Karpas-422 (cell line): Measurements from ENCODE around the gene TSHZ2. TPM values are rescaled to one million over a fixed set of nuclear protein-coding genes. Genes with fewer than 3 reads are reported as not detected.

Experiments used
- DNase-seq: peaks from one replicate; pipeline ENCODE4 v3.0.0-alpha.2; 2015
- H2AFZ ChIP-seq: fragments of 200-600 bp; sonication (generic); 2 replicates; pipeline ENCODE4 v1.6.1; 2014; ENCODE audit warnings: antibody characterized with exemption, low read length, mixed read lengths
- H3K27ac ChIP-seq: fragments of 200-600 bp; sonication (generic); 2 replicates; pipeline ENCODE4 v1.5.1; 2014; ENCODE audit warnings: mild to moderate bottlenecking, low read length, moderate library complexity
- H3K27me3 ChIP-seq: fragments of 200-600 bp; sonication (generic); 2 replicates; pipeline ENCODE4 v1.6.1; 2014; ENCODE audit warnings: low read length, mixed read lengths
- H3K36me3 ChIP-seq: fragments of 200-600 bp; sonication (generic); 2 replicates; pipeline ENCODE4 v1.6.1; 2014; ENCODE audit warnings: low read length, mixed read lengths; ENCODE audit not compliant: insufficient read depth
- H3K4me1 ChIP-seq: fragments of 200-600 bp; sonication (generic); 2 replicates; pipeline ENCODE4 v1.6.1; 2014; ENCODE audit warnings: mild to moderate bottlenecking, low read length, mixed read lengths
- H3K4me2 ChIP-seq: fragments of 200-600 bp; sonication (generic); 2 replicates; pipeline ENCODE4 v1.6.1; 2014; ENCODE audit warnings: low read length, low read depth, mild to moderate bottlenecking; ENCODE audit not compliant: poor library complexity, severe bottlenecking
- H3K4me3 ChIP-seq: fragments of 200-600 bp; sonication (generic); 2 replicates; pipeline ENCODE4 v1.5.1; 2014; ENCODE audit warnings: mild to moderate bottlenecking, antibody characterized with exemption, low read length, mixed read lengths
- H3K79me2 ChIP-seq: fragments of 200-600 bp; sonication (generic); 2 replicates; pipeline ENCODE4 v1.6.1; 2014; ENCODE audit warnings: mild to moderate bottlenecking, low read length, mixed read lengths
- H3K9ac ChIP-seq: fragments of 200-600 bp; sonication (generic); 2 replicates; pipeline ENCODE4 v1.6.0; 2014; ENCODE audit warnings: low read length
- H3K9me2 ChIP-seq: fragments of 200-600 bp; sonication (generic), shearing (Covaris generic); replicated peaks from 2 replicates; pipeline ENCODE4 v1.6.0; 2014; ENCODE audit warnings: mild to moderate bottlenecking, low read length, moderate library complexity; ENCODE audit not compliant: insufficient read depth
- H3K9me3 ChIP-seq: fragments of 300-700, 200-600 bp; sonication (generic); 2 replicates; pipeline ENCODE4 v1.6.1; 2014; ENCODE audit warnings: low read length, mixed read lengths
- H4K20me1 ChIP-seq: fragments of 200-600 bp; sonication (generic); 2 replicates; pipeline ENCODE4 v1.6.1; 2014; ENCODE audit warnings: mild to moderate bottlenecking, antibody characterized with exemption, low read length, low read depth; ENCODE audit not compliant: insufficient read depth
- total RNA-seq: library from RNA; depleted of rRNA; stranded (reverse); fragments of >200 nt; shearing (Covaris generic); gene quantifications from 2 replicates; pipeline ENCODE4 v1.2.3, GENCODE V29; 2014; ENCODE audit warnings: low replicate concordance

The TSHZ2 gene
- total RNA-seq, 1 experiment from 2014 or later: not detected

- Histone ChIP-seq H3K27ac (no peak overlapping the region), H3K9me2 (no peaks in the 10 kb centered on the region), H3K4me1 (no peaks in the 10 kb centered on the region), H3K36me3 (no peaks in the 10 kb centered on the region), H2AFZ (no peak overlapping the region), H3K27me3 (no peaks in the 10 kb centered on the region), H3K4me2 (no peak overlapping the region), H3K9me3 (peaks cover 14% of the 10 kb centered on the region; the same call in 1 of the 2 replicates), H3K9ac (no peak overlapping the region), H3K79me2 (no peaks in the 10 kb centered on the region), H4K20me1 (no peaks in the 10 kb centered on the region), H3K4me3 (no peak overlapping the region)
- DNase-seq: no peak
Measured at GRCh38 chr20:52953020-52953419, 19.1 kb upstream of the TSHZ2 start.

GRCh38 chr20:52954849-52955248, 17.3 kb upstream of the TSHZ2 start:
- Histone ChIP-seq H3K9ac (no peak overlapping the region), H3K4me3 (no peak overlapping the region), H3K9me3 (peaks cover 22% of the 10 kb centered on the region), H3K4me1 (no peaks in the 10 kb centered on the region), H3K27me3 (no peaks in the 10 kb centered on the region), H3K27ac (no peak overlapping the region), H3K79me2 (no peaks in the 10 kb centered on the region), H3K36me3 (no peaks in the 10 kb centered on the region), H3K9me2 (no peaks in the 10 kb centered on the region), H4K20me1 (no peaks in the 10 kb centered on the region), H3K4me2 (no peak overlapping the region), H2AFZ (no peak overlapping the region)
- no peak for DNase-seq

GRCh38 chr20:52958211-52958610, 13.9 kb upstream of the TSHZ2 start:
- Histone ChIP-seq H3K9me3 (peaks cover 21% of the 10 kb centered on the region), H3K9ac (no peak overlapping the region), H2AFZ (no peak overlapping the region), H3K4me1 (no peaks in the 10 kb centered on the region), H4K20me1 (no peaks in the 10 kb centered on the region), H3K27ac (no peak overlapping the region), H3K4me2 (no peak overlapping the region), H3K79me2 (no peaks in the 10 kb centered on the region), H3K36me3 (no peaks in the 10 kb centered on the region), H3K27me3 (no peaks in the 10 kb centered on the region), H3K4me3 (no peak overlapping the region), H3K9me2 (no peaks in the 10 kb centered on the region)
- DNase-seq: no peak

GRCh38 chr20:52959125-52959524, 13.0 kb upstream of the TSHZ2 start:
- Histone ChIP-seq H3K4me3 (no peak overlapping the region), H3K27ac (no peak overlapping the region), H3K9me2 (no peaks in the 10 kb centered on the region), H4K20me1 (no peaks in the 10 kb centered on the region), H3K9ac (no peak overlapping the region), H3K9me3 (peaks cover 21% of the 10 kb centered on the region), H3K79me2 (no peaks in the 10 kb centered on the region), H2AFZ (no peak overlapping the region), H3K27me3 (no peaks in the 10 kb centered on the region), H3K4me2 (no peak overlapping the region), H3K36me3 (no peaks in the 10 kb centered on the region), H3K4me1 (no peaks in the 10 kb centered on the region)
- DNase-seq: no peak

GRCh38 chr20:52962183-52962582, 10.0 kb upstream of the TSHZ2 start:
- no peak for DNase-seq
- H3K27me3 ChIP-seq: no peaks in the 10 kb centered on the region
- no peak overlapping the region for H3K4me2 ChIP-seq
- no peak overlapping the region for H3K4me3 ChIP-seq
- no peaks in the 10 kb centered on the region for H3K9me2 ChIP-seq
- no peaks in the 10 kb centered on the region for H3K36me3 ChIP-seq
- H3K4me1 ChIP-seq: no peaks in the 10 kb centered on the region
- H3K9me3 ChIP-seq: peaks cover 13% of the 10 kb centered on the region
- H4K20me1 ChIP-seq: no peaks in the 10 kb centered on the region
- H2AFZ ChIP-seq: no peak overlapping the region
- H3K9ac ChIP-seq: no peak overlapping the region
- H3K79me2 ChIP-seq: no peaks in the 10 kb centered on the region
- H3K27ac ChIP-seq: no peak overlapping the region

GRCh38 chr20:52963131-52963530, 9.0 kb upstream of the TSHZ2 start:
- DNase-seq: no peak
- no peak overlapping the region for H2AFZ ChIP-seq
- H3K9me2 ChIP-seq: no peaks in the 10 kb centered on the region
- no peak overlapping the region for H3K9ac ChIP-seq
- H3K4me2 ChIP-seq: no peak overlapping the region
- H3K4me3 ChIP-seq: no peak overlapping the region
- no peaks in the 10 kb centered on the region for H3K79me2 ChIP-seq
- no peaks in the 10 kb centered on the region for H3K4me1 ChIP-seq
- no peaks in the 10 kb centered on the region; the same call in 1 of the 2 replicates for H3K36me3 ChIP-seq
- peaks cover 18% of the 10 kb centered on the region for H3K9me3 ChIP-seq
- no peaks in the 10 kb centered on the region for H4K20me1 ChIP-seq
- no peak overlapping the region for H3K27ac ChIP-seq
- no peaks in the 10 kb centered on the region for H3K27me3 ChIP-seq

GRCh38 chr20:52964131-52964530, 8.0 kb upstream of the TSHZ2 start:
- no peaks in the 10 kb centered on the region for H3K79me2 ChIP-seq
- H3K27ac ChIP-seq: no peak overlapping the region
- no peak overlapping the region for H3K4me3 ChIP-seq
- no peaks in the 10 kb centered on the region for H3K27me3 ChIP-seq
- H3K9ac ChIP-seq: no peak overlapping the region
- H3K9me2 ChIP-seq: no peaks in the 10 kb centered on the region
- H4K20me1 ChIP-seq: no peaks in the 10 kb centered on the region
- H3K9me3 ChIP-seq: peaks cover 20% of the 10 kb centered on the region
- no peak for DNase-seq
- H2AFZ ChIP-seq: no peak overlapping the region
- no peaks in the 10 kb centered on the region for H3K4me1 ChIP-seq
- no peaks in the 10 kb centered on the region; the same call in 1 of the 2 replicates for H3K36me3 ChIP-seq
- no peak overlapping the region for H3K4me2 ChIP-seq

- H3K4me2 ChIP-seq: no peak overlapping the region
Measured at GRCh38 chr20:52965380-52965779, 6.8 kb upstream of the TSHZ2 start.

GRCh38 chr20:52965819-52966218, 6.3 kb upstream of the TSHZ2 start:
- H4K20me1 ChIP-seq: no peaks in the 10 kb centered on the region
- H3K36me3 ChIP-seq: no peaks in the 10 kb centered on the region; the same call in 1 of the 2 replicates
- H3K4me2 ChIP-seq: no peak overlapping the region
- no peak overlapping the region for H3K4me3 ChIP-seq
- H3K79me2 ChIP-seq: no peaks in the 10 kb centered on the region
- H3K27ac ChIP-seq: no peak overlapping the region
- no peak overlapping the region for H2AFZ ChIP-seq
- H3K4me1 ChIP-seq: no peaks in the 10 kb centered on the region
- H3K9me2 ChIP-seq: no peaks in the 10 kb centered on the region
- no peak for DNase-seq
- no peak overlapping the region for H3K9ac ChIP-seq
- H3K9me3 ChIP-seq: peaks cover 16% of the 10 kb centered on the region
- no peaks in the 10 kb centered on the region for H3K27me3 ChIP-seq

More at GRCh38 chr20:52965380-52965779, 6.8 kb upstream of the TSHZ2 start:
- no peaks in the 10 kb centered on the region; the same call in 1 of the 2 replicates for H3K36me3 ChIP-seq
- H3K4me1 ChIP-seq: no peaks in the 10 kb centered on the region
- H3K27me3 ChIP-seq: no peaks in the 10 kb centered on the region
- H3K9ac ChIP-seq: no peak overlapping the region
- H3K9me3 ChIP-seq: peaks cover 16% of the 10 kb centered on the region
- DNase-seq: no peak
- no peaks in the 10 kb centered on the region for H4K20me1 ChIP-seq
- no peaks in the 10 kb centered on the region for H3K9me2 ChIP-seq
- H3K27ac ChIP-seq: no peak overlapping the region
- H3K4me3 ChIP-seq: no peak overlapping the region
- H2AFZ ChIP-seq: no peak overlapping the region
- no peaks in the 10 kb centered on the region for H3K79me2 ChIP-seq
